ENCODE results near the gene CAMTA1. TPM values are rescaled to one million over a fixed set of nuclear protein-coding genes. Genes with fewer than 3 reads are reported as not detected.

CAMTA1 gene
- total RNA-seq, 1 experiment from 2014 or later = 69.5 TPM

DNA sequence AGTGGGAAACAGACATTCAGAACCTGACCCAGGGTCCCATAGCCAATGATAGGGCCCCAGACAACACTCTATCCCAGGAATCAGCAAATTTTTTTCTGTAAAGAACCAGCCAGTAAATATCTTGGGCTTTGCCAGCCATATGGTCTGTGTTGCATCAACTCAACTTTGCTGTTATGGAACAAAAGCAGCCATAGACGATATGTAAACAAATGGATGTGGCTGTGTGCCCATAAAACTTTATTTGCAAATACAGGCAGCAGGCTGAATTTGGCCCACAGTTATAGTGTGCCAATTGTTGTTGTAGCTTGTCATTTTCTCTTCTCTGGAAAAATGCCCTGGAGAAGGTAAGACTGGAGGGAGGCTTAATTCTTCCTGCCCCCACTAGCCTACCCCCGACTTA lies 554.7 kb downstream of the CAMTA1 start:
- no peaks in the 10 kb centered on the region for H3K9me3 ChIP-seq (ENCODE audit: control insufficient read depth in 1 of 2, insufficient read depth in 1 of 2, low read depth in 1 of 2, low read length in 2 of 2)
- ChIA-PET POLR2A (no interaction called here), RAD21 (ENCODE audit: low non-redundant PET in 1 of 2, low total read pairs in 2 of 2, uncharacterized antibody in 2 of 2, unreplicated experiment in 2 of 2) (no interaction called here), CTCF (no interaction called here)
- H3K4me2 ChIP-seq (ENCODE audit: low read length) = no peak overlapping the region
- no peaks in the 10 kb centered on the region for H3K9me2 ChIP-seq (ENCODE audit: insufficient read depth)
- BruUV-seq (replicated peaks) = no TSS peak
- H4K20me1 ChIP-seq (ENCODE audit: insufficient read depth) = no peaks in the 10 kb centered on the region
- no peak for DNase-seq (ENCODE audit: low read depth, low spot score)
- no peak overlapping the region for H3K4me3 ChIP-seq (replicated peaks in 1 of 2; ENCODE audit: low read depth in 1 of 2, low read length in 2 of 2)
- no peak overlapping the region for H2AFZ ChIP-seq (ENCODE audit: low read depth, low read length, poor library complexity, severe bottlenecking)
- intact Hi-C loops (cut with micrococcal nuclease) = no loop called here
- no peaks in the 10 kb centered on the region; a peak in 1 of 4 replicates for H3K4me1 ChIP-seq (ENCODE audit: control insufficient read depth in 1 of 2, insufficient read depth in 2 of 2, low read length in 2 of 2)
- no peak for ATAC-seq
- H3K36me3 ChIP-seq (ENCODE audit: control insufficient read depth in 1 of 2, insufficient read depth in 2 of 2, low read length in 2 of 2) = no peaks in the 10 kb centered on the region
- H3K27ac ChIP-seq (ENCODE audit: low read depth, low read length) = no peak overlapping the region
- H3K9ac ChIP-seq (ENCODE audit: low read length) = no peak overlapping the region
- no peaks in the 10 kb centered on the region for H3K79me2 ChIP-seq (ENCODE audit: insufficient read depth, low read length)
- no peaks in the 10 kb centered on the region for H3K27me3 ChIP-seq (ENCODE audit: insufficient read depth, low read length)
- TF ChIP-seq CEBPB (IDR thresholded peaks at IDR 0.05; ENCODE audit: low read depth) (no peak), YY1 (IDR thresholded peaks at IDR 0.05; ENCODE audit: extremely low read depth, insufficient replicate concordance, low read depth, low read length) (no peak), CBX3 (IDR thresholded peaks at IDR 0.05; ENCODE audit: low read depth) (no peak), ZNF274 (IDR thresholded peaks at IDR 0.05; ENCODE audit: low read depth, low read length) (no peak), POLR2AphosphoS5 (IDR thresholded peaks at IDR 0.05; ENCODE audit: low read depth, low read length) (no peak), JUND (IDR thresholded peaks at IDR 0.05) (no peak), SIN3A (IDR thresholded peaks at IDR 0.05; ENCODE audit: low read depth) (no peak), POLR2A (IDR thresholded peaks at IDR 0.05; ENCODE audit: borderline replicate concordance, extremely low read depth, insufficient read depth, insufficient read length) (no peak)
- TF ChIP-seq, protein P1, sequence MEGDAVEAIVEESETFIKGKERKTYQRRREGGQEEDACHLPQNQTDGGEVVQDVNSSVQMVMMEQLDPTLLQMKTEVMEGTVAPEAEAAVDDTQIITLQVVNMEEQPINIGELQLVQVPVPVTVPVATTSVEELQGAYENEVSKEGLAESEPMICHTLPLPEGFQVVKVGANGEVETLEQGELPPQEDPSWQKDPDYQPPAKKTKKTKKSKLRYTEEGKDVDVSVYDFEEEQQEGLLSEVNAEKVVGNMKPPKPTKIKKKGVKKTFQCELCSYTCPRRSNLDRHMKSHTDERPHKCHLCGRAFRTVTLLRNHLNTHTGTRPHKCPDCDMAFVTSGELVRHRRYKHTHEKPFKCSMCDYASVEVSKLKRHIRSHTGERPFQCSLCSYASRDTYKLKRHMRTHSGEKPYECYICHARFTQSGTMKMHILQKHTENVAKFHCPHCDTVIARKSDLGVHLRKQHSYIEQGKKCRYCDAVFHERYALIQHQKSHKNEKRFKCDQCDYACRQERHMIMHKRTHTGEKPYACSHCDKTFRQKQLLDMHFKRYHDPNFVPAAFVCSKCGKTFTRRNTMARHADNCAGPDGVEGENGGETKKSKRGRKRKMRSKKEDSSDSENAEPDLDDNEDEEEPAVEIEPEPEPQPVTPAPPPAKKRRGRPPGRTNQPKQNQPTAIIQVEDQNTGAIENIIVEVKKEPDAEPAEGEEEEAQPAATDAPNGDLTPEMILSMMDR (IDR thresholded peaks at IDR 0.05 in 2 of 3, conservative IDR thresholded peaks at IDR 0.05 in 1 of 3; ENCODE audit: borderline replicate concordance in 1 of 3, insufficient read depth in 1 of 3, low read depth in 2 of 3, low read length in 2 of 3) = no peak
- TF ChIP-seq, protein P2, sequence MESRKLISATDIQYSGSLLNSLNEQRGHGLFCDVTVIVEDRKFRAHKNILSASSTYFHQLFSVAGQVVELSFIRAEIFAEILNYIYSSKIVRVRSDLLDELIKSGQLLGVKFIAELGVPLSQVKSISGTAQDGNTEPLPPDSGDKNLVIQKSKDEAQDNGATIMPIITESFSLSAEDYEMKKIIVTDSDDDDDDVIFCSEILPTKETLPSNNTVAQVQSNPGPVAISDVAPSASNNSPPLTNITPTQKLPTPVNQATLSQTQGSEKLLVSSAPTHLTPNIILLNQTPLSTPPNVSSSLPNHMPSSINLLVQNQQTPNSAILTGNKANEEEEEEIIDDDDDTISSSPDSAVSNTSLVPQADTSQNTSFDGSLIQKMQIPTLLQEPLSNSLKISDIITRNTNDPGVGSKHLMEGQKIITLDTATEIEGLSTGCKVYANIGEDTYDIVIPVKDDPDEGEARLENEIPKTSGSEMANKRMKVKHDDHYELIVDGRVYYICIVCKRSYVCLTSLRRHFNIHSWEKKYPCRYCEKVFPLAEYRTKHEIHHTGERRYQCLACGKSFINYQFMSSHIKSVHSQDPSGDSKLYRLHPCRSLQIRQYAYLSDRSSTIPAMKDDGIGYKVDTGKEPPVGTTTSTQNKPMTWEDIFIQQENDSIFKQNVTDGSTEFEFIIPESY (IDR thresholded peaks at IDR 0.05; ENCODE audit: extremely low read depth, insufficient replicate concordance, low read length) = no peak
- TF ChIP-seq, protein P3, sequence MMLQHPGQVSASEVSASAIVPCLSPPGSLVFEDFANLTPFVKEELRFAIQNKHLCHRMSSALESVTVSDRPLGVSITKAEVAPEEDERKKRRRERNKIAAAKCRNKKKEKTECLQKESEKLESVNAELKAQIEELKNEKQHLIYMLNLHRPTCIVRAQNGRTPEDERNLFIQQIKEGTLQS (IDR thresholded peaks at IDR 0.05) = no peak

All from HCT116 (cell line).